HG03103 (cell line): ENCODE measurements around the gene USP21.
A peak's percentile ranks its signal among the peaks of the same experiment; 100 is the strongest.

Experiments used
- ATAC-seq: cut with Tn5 transposase; IDR thresholded peaks from one replicate; pipeline ENCODE4 v1.9.1; 2021; ENCODE audit warnings: low read depth; ENCODE audit not compliant: unreplicated experiment

USP21 gene

GRCh38 chr1:161132410-161133219 lies 26.7 kb upstream of the USP21 start, which contains the start of gene DEDD:
Gene DEDD, minus strand, starts transcription at chr1:161132667. Its CDS starts 8,205 bp downstream, at chr1:161124462.
- peak; percentile 89 for ATAC-seq

GRCh38 chr1:161133220-161133740 lies 26.0 kb upstream of the USP21 start:
- ATAC-seq = no peak

GRCh38 chr1:161137881-161138280 lies 21.4 kb upstream of the USP21 start:
- ATAC-seq = no peak

GRCh38 chr1:161138431-161138830 lies 20.9 kb upstream of the USP21 start:
- no peak for ATAC-seq

- ATAC-seq = no peak
Measured at GRCh38 chr1:161139766-161140165, 19.5 kb upstream of the USP21 start.

- no peak for ATAC-seq
Measured at GRCh38 chr1:161140755-161141400, 18.4 kb upstream of the USP21 start.

- no peak for ATAC-seq
Measured at GRCh38 chr1:161145832-161146231, 13.5 kb upstream of the USP21 start.

- ATAC-seq = no peak
Measured at GRCh38 chr1:161153176-161153575, 6.1 kb upstream of the USP21 start.

GRCh38 chr1:161153682-161154337 lies 5.5 kb upstream of the USP21 start, which contains the start of gene UFC1:
Gene UFC1, plus strand, starts transcription at chr1:161153978. Its CDS starts 20 bp downstream, at chr1:161153998.
- ATAC-seq = peak; percentile 75

- no peak for ATAC-seq
Measured at GRCh38 chr1:161157867-161158266, 1.4 kb upstream of the USP21 start.

- no peak for ATAC-seq
Measured at GRCh38 chr1:161158316-161159010, 837 bp upstream of the USP21 start.

- no peak for ATAC-seq
Measured at GRCh38 chr1:161159913-161160243, 578 bp downstream of the USP21 start.

- no peak for ATAC-seq
Measured at GRCh38 chr1:161160671-161161145, 1.4 kb downstream of the USP21 start.

GRCh38 chr1:161161652-161162051 lies 2.4 kb downstream of the USP21 start:
- no peak for ATAC-seq

GRCh38 chr1:161162052-161162451 lies 2.8 kb downstream of the USP21 start:
- ATAC-seq = no peak

GRCh38 chr1:161162806-161163205 lies 3.5 kb downstream of the USP21 start:
- no peak for ATAC-seq

GRCh38 chr1:161163793-161164192 lies 4.5 kb downstream of the USP21 start:
- ATAC-seq = no peak

- ATAC-seq = no peak
Measured at GRCh38 chr1:161164901-161165610, 5.8 kb downstream of the USP21 start.

GRCh38 chr1:161165742-161166668 lies 6.7 kb downstream of the USP21 start, which contains the start of gene PPOX:
Gene PPOX, plus strand, starts transcription at chr1:161166426. Its CDS starts 422 bp downstream, at chr1:161166848.
- ATAC-seq = peak; percentile 93
